GM12874 (cell line): Measurements from ENCODE around the gene TMEM115.

Source experiments
- TF ChIP-seq, protein P1 (sequence below): IDR thresholded peaks from 2 replicates; pipeline ENCODE4 v1.5.1; 2011; ENCODE audit warnings: low read depth, mild to moderate bottlenecking, control low read depth, low read length, moderate library complexity; ENCODE audit not compliant: insufficient read depth

The TMEM115 gene

DNA sequence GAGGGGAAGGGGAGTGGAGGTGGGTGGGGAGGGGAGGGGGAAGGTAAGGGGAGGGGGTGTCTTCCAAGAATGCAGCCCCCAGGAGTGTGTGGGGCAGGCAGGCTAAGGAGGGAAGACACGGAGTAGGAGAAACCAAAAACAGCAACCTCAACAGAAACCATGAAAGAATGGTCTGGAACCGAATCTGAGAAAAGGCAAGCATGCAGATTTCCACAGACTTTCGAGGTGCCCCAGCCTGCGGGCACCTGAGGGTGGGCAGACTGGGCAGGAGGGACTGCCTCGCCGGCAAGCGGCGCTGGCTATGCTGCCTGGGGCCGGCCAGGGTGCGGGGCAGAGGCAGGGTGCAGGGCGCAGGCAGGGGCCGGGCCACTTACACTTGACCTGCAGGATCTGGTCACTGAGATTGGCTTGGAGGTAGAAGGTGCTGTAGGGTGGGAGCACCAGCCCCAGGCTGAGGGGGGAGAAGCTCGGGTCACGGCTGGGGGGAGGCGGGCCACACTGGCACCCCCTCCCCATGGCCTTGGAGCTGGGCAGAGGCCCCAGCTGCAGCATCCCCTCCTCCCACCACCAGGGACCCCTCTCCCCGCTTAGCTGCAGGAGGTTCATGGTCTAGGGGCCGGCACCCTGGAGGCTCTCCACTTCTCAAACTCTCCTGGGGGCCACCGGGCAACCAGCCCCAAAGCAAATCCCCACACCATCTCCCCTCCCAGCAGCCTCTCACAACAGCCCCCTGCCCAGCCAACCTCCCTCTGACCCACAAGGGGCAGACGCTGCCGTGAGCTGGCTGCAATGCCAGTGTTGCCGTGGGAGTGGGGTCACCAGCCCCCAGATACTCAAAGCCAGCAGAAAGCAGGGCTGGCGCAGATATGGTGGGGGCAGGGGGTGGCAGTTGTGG lies 15.3 kb upstream of the TMEM115 start:
- TF ChIP-seq, protein P1, sequence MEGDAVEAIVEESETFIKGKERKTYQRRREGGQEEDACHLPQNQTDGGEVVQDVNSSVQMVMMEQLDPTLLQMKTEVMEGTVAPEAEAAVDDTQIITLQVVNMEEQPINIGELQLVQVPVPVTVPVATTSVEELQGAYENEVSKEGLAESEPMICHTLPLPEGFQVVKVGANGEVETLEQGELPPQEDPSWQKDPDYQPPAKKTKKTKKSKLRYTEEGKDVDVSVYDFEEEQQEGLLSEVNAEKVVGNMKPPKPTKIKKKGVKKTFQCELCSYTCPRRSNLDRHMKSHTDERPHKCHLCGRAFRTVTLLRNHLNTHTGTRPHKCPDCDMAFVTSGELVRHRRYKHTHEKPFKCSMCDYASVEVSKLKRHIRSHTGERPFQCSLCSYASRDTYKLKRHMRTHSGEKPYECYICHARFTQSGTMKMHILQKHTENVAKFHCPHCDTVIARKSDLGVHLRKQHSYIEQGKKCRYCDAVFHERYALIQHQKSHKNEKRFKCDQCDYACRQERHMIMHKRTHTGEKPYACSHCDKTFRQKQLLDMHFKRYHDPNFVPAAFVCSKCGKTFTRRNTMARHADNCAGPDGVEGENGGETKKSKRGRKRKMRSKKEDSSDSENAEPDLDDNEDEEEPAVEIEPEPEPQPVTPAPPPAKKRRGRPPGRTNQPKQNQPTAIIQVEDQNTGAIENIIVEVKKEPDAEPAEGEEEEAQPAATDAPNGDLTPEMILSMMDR: no peak

DNA sequence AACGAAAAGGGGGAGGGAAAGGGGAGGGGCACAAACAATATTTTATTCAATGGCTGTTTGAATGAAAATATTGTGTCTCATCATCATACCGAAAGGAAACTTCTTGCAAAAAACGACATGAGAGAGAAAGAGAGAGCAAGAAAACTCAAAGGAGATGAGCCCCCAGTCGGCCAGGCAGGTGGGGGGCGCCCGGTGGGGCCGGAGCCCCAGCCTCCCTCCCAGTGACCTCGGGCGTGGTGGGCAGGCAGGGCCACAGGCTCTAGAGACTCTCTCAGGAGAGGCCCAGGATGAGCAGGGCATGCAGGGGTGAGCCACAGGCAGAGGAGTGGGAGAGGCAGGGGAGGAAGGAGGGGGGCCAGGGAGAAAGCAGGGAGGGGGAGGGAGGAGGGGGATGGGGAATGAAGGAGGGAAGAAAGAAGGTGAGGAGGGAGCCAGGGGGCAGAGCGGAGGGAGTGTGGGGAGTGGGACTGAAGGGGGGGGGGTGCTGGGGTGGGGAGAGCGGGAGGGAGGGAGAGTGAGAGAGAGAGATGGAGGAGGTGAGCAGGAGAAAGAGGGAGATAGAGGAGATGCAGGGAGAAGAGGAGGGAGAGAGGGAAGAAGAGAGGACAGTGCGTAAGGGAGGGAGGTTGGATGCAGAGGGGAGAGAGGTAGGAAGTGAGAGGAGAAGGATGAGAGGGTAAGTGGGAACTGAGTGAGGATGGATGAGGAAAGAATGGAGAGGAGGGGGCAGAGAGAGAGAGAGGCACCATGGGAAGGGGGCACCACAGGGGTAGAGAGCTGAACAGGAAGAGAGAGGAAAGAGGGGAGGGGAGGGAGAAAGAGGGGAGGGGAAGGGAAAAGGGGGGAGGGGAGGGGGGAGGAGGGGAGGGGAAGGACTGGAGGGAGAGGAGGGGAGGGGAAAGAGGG lies 14.1 kb upstream of the TMEM115 start:
- TF ChIP-seq, protein P1: no peak

DNA sequence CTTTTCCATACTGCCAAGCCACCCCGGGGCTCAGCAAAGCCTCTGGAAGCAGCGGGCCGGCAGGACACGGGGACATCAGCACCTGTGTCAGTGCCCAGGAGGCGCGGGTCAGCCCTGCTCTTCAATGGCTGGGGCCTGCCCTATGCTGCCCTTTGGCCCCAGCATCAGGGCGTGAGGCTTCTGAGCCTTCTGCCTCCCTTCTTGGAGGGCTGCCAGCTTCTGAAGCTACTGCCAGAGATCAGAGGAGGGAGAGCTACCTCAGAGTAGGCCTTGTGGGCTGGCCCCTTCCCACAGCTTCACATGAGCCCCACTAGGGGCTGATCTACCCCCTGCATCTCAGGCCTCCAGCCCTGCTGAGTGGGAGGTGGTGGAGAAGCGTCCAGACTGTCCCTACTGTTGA lies 13.0 kb upstream of the TMEM115 start:
- TF ChIP-seq, protein P1: no peak

DNA sequence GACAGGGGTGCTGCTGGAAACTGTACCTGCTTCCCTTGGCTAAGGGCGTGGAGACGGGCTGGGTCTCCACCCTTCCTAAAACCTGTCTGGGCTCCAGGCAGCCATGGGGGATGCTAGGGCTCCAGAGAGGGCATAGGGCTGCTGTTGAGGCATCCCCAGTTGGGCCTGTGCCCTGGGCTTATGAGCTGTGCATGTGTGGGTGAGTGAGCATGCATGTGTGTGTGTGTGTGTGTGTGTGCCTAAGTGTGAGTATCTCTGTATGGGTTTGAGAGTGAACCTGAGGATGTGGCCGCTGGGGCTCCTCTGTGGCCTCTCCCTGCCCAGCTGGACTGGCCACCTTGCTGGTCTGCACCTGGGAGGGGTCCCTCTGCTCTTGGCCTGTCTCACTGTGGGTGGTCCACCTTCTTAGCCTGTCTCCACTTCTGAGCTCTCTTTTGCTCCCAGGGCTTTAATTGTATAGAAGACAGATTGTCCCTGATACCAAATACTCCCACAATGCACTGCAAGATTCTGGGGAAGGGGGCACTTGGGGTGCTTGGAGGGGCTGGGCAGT lies 11.9 kb upstream of the TMEM115 start:
- TF ChIP-seq, protein P1: no peak

DNA sequence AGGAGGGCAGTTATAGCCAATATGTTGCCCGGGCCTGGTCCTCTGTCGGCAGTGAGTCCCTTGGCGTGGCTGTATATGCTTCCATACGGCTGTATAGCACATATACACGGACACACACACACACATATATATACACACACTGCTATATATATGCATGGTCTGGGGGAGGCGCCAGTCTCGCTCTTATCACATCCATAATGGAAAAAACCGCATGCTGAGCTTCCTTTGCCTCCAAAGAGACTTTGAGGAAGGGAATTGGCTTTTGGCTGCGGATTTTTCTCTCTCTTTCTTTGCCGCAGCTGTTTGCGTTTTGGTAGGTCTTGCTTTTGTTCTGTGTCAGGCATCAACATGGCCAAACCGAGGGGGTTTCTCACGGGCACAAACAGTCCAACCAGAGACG lies 11.3 kb upstream of the TMEM115 start:
- TF ChIP-seq, protein P1: no peak

DNA sequence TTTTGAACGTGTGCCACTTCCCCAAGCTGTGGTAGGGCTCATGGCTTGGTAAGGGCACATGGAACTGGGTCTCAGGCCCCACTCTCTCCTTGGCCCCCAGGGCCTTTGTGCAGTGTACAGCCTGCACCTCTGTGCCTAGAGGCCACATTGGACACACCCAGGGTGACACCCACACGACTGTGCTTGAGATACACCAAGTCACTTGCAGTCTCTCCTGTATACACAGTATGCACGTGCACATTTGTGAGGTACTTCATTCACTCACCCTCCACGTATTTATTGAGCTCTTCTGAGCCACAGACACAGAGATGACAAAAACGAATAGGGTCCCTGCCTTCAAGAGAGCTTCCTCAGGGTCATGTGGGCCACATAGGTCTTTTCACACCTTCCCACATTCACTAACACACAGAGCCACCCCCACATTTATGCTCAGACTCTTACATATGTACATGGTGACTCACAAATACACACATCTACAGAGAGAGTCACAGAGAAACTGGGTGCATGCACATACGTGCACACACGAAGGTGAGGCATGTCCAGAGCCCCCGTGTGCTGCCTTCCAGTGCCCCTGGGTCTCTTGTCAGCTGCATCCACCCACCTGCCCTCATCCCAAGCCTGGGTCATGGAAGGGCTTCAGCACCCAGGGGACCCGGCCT lies 9.8 kb upstream of the TMEM115 start:
- TF ChIP-seq, protein P1: no peak

DNA sequence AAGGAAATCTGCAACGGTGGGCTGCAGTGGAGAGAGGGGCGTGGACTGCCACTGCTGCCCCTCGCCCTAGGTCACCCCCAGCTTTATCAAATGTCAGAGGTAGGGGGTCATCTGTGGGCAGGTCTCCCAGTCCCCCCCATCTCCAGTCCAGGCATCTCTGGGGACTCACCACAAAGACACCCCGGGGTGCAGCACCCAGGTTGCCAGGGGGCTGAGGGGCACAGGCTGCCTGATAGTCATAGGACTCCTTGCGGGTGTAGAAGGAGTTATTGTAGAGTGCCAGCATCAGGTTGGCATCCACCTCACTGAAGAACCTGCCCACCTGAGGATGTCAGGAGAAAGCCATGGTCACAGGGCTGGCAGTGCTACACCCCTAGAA lies 6.5 kb upstream of the TMEM115 start:
- TF ChIP-seq, protein P1: no peak
